Activated T-helper 1 cell treated with anti-CD3 and anti-CD28 coated beads, Interleukin-12 subunit alpha, Interleukin-12 subunit beta, Interleukin-2, Interleukin-4 antibody, amounts not matched to agents 30 ng/mL and 10 ng/mL and 1 ng/mL, durations not matched to agents 14 hours and 24 hours and 36 hours (primary cell): ENCODE measurements around the gene COL9A3. TPM values are rescaled to one million over a fixed set of nuclear protein-coding genes. Genes with fewer than 3 reads are reported as not detected.
A peak's percentile ranks its signal among the peaks of the same experiment; 100 is the strongest.

ENCODE experiments used
- DNase-seq: peaks from one replicate; pipeline ENCODE4 v3.0.0; 2021; ENCODE audit warnings: low spot score
- H3K27ac Mint-ChIP-seq: one replicate; pipeline ENCODE4 v1.8.0; 2021; ENCODE audit warnings: mild to moderate bottlenecking, mixed read lengths
- H3K27me3 Mint-ChIP-seq: one replicate; pipeline ENCODE4 v1.8.0; 2022; ENCODE audit warnings: mild to moderate bottlenecking, moderate library complexity, mixed read lengths; ENCODE audit not compliant: insufficient read depth
- H3K36me3 Mint-ChIP-seq: one replicate; pipeline ENCODE4 v1.8.0; 2021; ENCODE audit warnings: low read depth, mixed read lengths
- H3K4me1 Mint-ChIP-seq: one replicate; pipeline ENCODE4 v1.8.0; 2021; ENCODE audit warnings: low read depth, mixed read lengths
- H3K4me3 Mint-ChIP-seq: one replicate; pipeline ENCODE4 v1.8.0; 2021; ENCODE audit warnings: mild to moderate bottlenecking, moderate library complexity, mixed read lengths
- H3K9me3 Mint-ChIP-seq: one replicate; pipeline ENCODE4 v1.8.0; 2021; ENCODE audit warnings: mixed read lengths
- intact Hi-C: fragments of 100-400 bp; cut with micrococcal nuclease; formaldehyde crosslinking; loops from one replicate; pipeline ENCODE4 v1.15.1; 2024
- total RNA-seq: library from RNA; stranded (reverse); gene quantifications from 2 replicates; pipeline ENCODE4 v1.2.3, GENCODE V29; 2022

The COL9A3 gene
- total RNA-seq, 1 donor from 2014 or later: not detected

DNA sequence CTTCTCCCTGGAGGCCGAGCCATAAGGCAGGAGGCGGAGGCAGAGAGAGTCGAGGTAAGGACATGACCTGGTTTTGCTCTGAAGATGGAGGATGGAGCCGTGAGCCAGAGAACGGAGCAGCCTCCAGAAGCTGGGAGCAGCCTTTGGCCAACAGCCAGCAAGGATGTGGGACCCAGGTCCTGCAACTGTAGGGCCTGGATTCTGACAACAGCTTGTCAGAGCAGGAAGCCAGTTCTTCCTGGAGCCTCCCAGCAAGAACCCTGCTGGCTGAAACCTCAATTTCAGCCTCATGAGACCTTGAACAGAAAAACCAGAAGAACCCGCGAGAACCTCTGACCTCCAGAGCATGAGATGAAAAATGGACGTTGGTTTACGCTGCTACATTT, 34.0 kb upstream of the COL9A3 start:
- no peaks in the 10 kb centered on the region for H3K4me1 Mint-ChIP-seq

DNA sequence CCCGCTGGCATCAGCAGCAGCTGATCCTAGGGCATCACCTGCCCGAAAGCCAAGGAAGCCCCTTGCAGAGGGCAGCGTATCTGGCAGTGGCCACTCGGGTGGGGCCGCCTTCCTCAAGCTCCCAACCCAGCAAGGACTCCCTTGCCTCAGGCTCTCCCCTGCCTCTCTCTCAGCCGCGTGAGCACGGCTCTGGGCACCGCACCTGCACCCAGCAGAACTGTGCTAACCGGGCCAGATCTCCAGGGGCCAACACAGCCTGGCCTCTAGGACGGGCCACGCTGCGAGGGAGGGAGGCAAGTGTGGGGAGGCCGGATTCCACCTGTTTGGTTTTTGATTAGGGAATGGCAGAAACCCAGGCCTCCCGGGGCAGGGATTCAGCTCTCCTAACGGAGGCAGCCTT, 32.4 kb upstream of the COL9A3 start:
- peaks cover 4% of the 10 kb centered on the region for H3K27me3 Mint-ChIP-seq
- intact Hi-C loops: no loop called here
- no peak for DNase-seq
- no peaks in the 10 kb centered on the region for H3K9me3 Mint-ChIP-seq
- H3K36me3 Mint-ChIP-seq: no peaks in the 10 kb centered on the region
- no peaks in the 10 kb centered on the region for H3K4me1 Mint-ChIP-seq
- no peak overlapping the region for H3K4me3 Mint-ChIP-seq
- H3K27ac Mint-ChIP-seq: no peak overlapping the region

More for the DNA sequence above, 34.0 kb upstream of the COL9A3 start:
- no peaks in the 10 kb centered on the region for H3K9me3 Mint-ChIP-seq
- H3K4me3 Mint-ChIP-seq: no peak overlapping the region
- H3K27me3 Mint-ChIP-seq: peaks cover 3% of the 10 kb centered on the region
- DNase-seq: no peak
- no peaks in the 10 kb centered on the region for H3K36me3 Mint-ChIP-seq
- no peak overlapping the region for H3K27ac Mint-ChIP-seq
- intact Hi-C loops: no loop called here

DNA sequence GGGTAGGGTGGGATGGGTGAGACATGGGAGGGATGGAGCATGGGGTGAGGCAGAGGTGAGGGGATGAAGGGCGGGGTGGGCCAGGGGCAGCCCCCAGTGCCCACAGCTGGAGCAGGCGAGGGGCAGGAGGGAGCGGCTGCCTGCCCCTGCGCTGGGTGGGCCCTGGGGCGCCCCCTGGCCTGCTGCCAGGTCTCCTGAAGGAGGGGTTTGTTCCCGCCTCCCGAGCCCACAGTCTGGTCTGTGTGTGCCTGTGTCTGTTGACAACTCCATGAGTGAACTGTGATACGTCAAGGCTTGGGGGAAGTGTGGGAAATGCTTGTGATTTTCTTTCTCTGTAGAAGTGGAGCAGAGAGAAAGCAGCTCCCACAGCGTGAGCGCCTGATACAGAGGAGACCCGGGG, 31.5 kb upstream of the COL9A3 start:
- Mint-ChIP-seq H3K9me3 (no peaks in the 10 kb centered on the region), H3K36me3 (no peaks in the 10 kb centered on the region), H3K4me3 (no peak overlapping the region), H3K27me3 (peaks cover 7% of the 10 kb centered on the region), H3K4me1 (no peaks in the 10 kb centered on the region), H3K27ac (no peak overlapping the region)
- intact Hi-C loops: no loop called here
- no peak for DNase-seq

GRCh38 chr20:62786157-62786556, 30.7 kb upstream of the COL9A3 start:
- H3K27ac Mint-ChIP-seq: no peak overlapping the region
- H3K36me3 Mint-ChIP-seq: no peaks in the 10 kb centered on the region
- intact Hi-C loops: no loop called here
- H3K27me3 Mint-ChIP-seq: peaks cover 8% of the 10 kb centered on the region
- no peak overlapping the region for H3K4me3 Mint-ChIP-seq
- no peak for DNase-seq
- H3K9me3 Mint-ChIP-seq: no peaks in the 10 kb centered on the region
- H3K4me1 Mint-ChIP-seq: peaks cover under 1% of the 10 kb centered on the region

DNA sequence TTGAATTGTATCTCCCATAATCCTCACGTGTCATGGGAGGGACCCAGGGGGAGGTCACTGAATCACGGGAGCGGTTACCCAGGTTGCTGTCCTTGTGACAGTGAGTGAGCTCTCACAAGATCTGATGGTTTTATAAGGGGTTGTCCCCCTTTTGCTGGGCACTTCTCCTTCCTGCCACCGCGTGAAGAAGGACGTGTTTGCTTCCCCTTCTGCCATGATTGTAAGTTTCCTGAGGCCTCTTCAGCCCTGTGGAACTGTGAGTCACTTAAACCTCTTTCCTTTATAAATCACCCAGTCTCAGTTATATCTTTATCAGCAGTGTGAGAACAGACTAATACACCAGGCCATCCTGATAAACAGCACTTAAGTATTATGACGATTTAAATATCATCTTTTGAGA, 29.5 kb upstream of the COL9A3 start:
- Mint-ChIP-seq H3K4me1 (peaks cover 7% of the 10 kb centered on the region), H3K4me3 (no peak overlapping the region), H3K36me3 (no peaks in the 10 kb centered on the region), H3K27me3 (peaks cover 12% of the 10 kb centered on the region), H3K27ac (no peak overlapping the region), H3K9me3 (no peaks in the 10 kb centered on the region)
- DNase-seq: no peak
- intact Hi-C loops: no loop called here

DNA sequence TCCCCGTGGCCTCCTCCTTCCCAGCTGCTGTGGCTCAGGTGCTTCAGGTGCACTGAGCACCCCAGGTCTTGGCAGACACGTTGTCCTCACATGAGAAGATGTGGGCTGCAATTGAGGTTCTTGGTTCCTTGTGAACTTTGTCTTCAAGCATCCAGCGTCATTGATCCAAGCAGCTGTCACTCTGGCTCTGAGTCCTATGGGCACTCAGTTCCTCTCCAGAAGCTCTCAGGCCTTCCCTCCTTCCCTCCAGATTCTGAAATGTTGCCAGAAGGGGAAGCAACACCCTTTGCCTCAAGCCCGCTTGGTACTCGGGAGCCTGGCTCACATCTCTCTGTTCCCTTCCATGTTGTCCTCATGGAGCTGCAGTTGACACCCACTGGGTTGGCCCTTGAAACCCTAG, 29.0 kb upstream of the COL9A3 start:
- Mint-ChIP-seq H3K9me3 (no peaks in the 10 kb centered on the region), H3K4me1 (peaks cover 7% of the 10 kb centered on the region), H3K36me3 (no peaks in the 10 kb centered on the region), H3K27ac (no peak overlapping the region), H3K27me3 (peaks cover 12% of the 10 kb centered on the region), H3K4me3 (no peak overlapping the region)
- no peak for DNase-seq
- intact Hi-C loops: no loop called here

DNA sequence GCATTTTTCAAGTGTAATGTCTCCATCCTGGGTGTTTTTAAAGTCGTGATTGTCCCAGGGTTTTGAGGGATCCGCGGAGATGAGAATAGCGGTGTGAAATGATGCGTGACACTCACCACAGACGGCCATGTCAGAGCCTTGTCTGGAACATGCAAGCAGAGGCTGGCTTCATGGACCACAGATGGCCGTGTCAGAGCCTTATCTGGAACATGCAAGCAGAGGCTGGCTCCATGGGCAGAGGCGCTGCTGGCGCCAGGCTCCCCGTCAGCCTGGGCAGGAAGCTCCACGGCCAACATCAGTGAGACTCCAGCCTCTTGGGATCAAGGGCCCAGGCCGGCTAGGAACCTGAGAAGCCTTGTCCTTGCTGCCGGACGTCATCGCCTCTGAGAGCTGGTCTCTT, 28.2 kb upstream of the COL9A3 start:
- DNase-seq: no peak
- no peak overlapping the region for H3K27ac Mint-ChIP-seq
- H3K4me1 Mint-ChIP-seq: peaks cover 12% of the 10 kb centered on the region
- no peak overlapping the region for H3K4me3 Mint-ChIP-seq
- H3K9me3 Mint-ChIP-seq: no peaks in the 10 kb centered on the region
- peaks cover 12% of the 10 kb centered on the region for H3K27me3 Mint-ChIP-seq
- intact Hi-C loops: no loop called here
- no peaks in the 10 kb centered on the region for H3K36me3 Mint-ChIP-seq

GRCh38 chr20:62790075-62790474, 26.8 kb upstream of the COL9A3 start:
- intact Hi-C loops: loop anchor here (5.0 to 10.0 kb wide), 3 partner anchors 68 to 725 kb away; partner anchors contain the start of genes OSBPL2 and TAF4
- Mint-ChIP-seq H3K27ac (no peak overlapping the region), H3K36me3 (no peaks in the 10 kb centered on the region), H3K4me1 (peaks cover 15% of the 10 kb centered on the region), H3K27me3 (peaks cover 12% of the 10 kb centered on the region), H3K4me3 (no peak overlapping the region), H3K9me3 (no peaks in the 10 kb centered on the region)
- DNase-seq: no peak

DNA sequence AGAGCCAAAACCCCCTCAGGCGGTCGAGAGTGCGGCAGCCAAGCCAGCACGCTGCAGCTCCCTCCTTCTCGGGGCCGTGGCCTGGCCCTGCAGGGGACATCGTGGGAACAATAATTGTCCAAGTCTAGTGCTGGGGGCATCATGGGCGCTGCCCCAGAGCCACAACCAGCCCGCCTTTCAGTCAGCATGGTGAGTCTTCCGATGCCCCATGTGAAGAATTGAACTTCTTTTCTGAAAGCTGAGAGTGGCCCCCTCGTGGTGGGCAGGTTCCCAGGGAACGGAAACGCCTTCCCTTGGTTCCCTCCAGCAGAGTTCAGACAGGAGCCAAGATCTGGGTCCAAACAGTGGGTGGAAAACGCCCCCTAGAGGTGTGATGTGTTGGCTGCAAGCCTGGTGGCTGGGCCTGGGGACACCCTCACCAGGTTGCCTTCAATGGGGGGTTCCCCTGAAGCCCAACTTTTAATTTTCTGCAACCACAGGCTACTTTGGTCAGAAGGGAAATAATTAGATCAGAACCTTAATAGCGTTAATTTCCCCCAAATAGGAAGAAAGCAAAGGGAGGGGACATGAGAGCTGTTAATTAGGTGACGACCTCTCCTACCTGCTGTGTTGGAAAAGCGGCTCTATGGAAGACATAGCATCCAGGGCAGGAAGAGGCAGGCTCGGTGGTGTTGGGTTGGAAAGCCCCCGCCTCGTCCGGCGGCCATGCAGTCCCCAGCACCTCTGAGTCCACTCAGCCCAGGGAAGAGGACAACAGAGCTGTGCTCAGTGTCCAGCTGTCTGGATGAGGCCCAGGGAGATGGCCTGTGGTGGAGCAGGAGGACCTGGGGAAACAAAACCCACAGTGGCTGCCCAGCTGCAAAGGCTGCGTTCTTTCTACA, 25.3 kb upstream of the COL9A3 start:
- peak overlapping the region; percentile 0 for H3K27ac Mint-ChIP-seq
- H3K9me3 Mint-ChIP-seq: no peaks in the 10 kb centered on the region
- peaks cover 15% of the 10 kb centered on the region for H3K4me1 Mint-ChIP-seq
- H3K36me3 Mint-ChIP-seq: no peaks in the 10 kb centered on the region
- DNase-seq: peak; percentile 67
- intact Hi-C loops: loop anchor here (1.0 to 10.0 kb wide), 5 partner anchors 69 to 727 kb away; partner anchors contain the start of genes OSBPL2 and TAF4
- no peak overlapping the region for H3K4me3 Mint-ChIP-seq
- peaks cover 12% of the 10 kb centered on the region for H3K27me3 Mint-ChIP-seq

- Mint-ChIP-seq H3K4me3 (peak overlapping the region; percentile 6), H3K27me3 (peaks cover 9% of the 10 kb centered on the region), H3K4me1 (peaks cover 15% of the 10 kb centered on the region), H3K36me3 (no peaks in the 10 kb centered on the region), H3K9me3 (no peaks in the 10 kb centered on the region), H3K27ac (peak overlapping the region; percentile 52)
- no peak for DNase-seq
- intact Hi-C loops: loop anchor here (5.0 to 10.0 kb wide), 3 partner anchors 70 to 728 kb away; partner anchors contain the start of genes OSBPL2 and TAF4
These were observed 24.5 kb upstream of the COL9A3 start for GRCh38 chr20:62792182-62792939.

- Mint-ChIP-seq H3K36me3 (peaks cover 3% of the 10 kb centered on the region), H3K4me3 (peak overlapping the region; percentile 15), H3K9me3 (no peaks in the 10 kb centered on the region), H3K27ac (peak overlapping the region; percentile 86), H3K4me1 (peaks cover 15% of the 10 kb centered on the region), H3K27me3 (peaks cover 9% of the 10 kb centered on the region)
- intact Hi-C loops: loop anchor here (5.0 to 10.0 kb wide), 3 partner anchors 71 to 728 kb away; partner anchors contain the start of genes OSBPL2 and TAF4
- DNase-seq: no peak
These were observed 23.7 kb upstream of the COL9A3 start for GRCh38 chr20:62792940-62793756.

DNA sequence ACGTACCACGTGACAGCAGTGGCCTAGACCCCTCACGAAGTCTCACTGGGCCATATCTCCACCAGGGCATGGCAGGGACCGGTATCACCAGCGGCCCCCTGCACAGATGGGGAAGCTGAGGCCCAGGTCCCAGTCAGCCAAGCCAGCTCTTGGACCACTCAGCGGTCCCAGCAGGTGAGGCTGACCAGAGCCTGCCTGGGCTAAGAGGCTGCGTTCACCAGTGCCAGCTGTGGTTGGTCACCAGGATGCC, 23.2 kb upstream of the COL9A3 start:
- H3K9me3 Mint-ChIP-seq: no peaks in the 10 kb centered on the region
- H3K36me3 Mint-ChIP-seq: peaks cover 7% of the 10 kb centered on the region
- H3K27me3 Mint-ChIP-seq: peaks cover 9% of the 10 kb centered on the region
- peak overlapping the region; percentile 56 for H3K4me3 Mint-ChIP-seq
- H3K27ac Mint-ChIP-seq: peak overlapping the region; percentile 67
- H3K4me1 Mint-ChIP-seq: peaks cover 15% of the 10 kb centered on the region
- no peak for DNase-seq
- intact Hi-C loops: loop anchor here (1.0 to 10.0 kb wide), 14 partner anchors 11 to 729 kb away; partner anchors contain the start of genes ADRM1, CABLES2, LSM14B and OGFR
